Astrocyte (in vitro differentiated cells and primary cell): ENCODE data around the gene CHMP1B. TPM values are rescaled to one million over a fixed set of nuclear protein-coding genes. Genes with fewer than 3 reads are reported as not detected.
"Not testable (repeated sequence)": the region's sequence is repeated elsewhere in the genome, so short reads cannot be mapped to it uniquely, and the experiment has no call there.

ENCODE experiments used
- DNase-seq: peaks from one replicate; pipeline ENCODE4 v3.0.0-alpha.2; 2010; ENCODE audit warnings: low read depth
- FAIRE-seq: peaks from 2 replicates; lab custom pipeline; 2011; peaks lifted over from hg19 to GRCh38; lab: Jason Lieb, UNC
- H2AFZ ChIP-seq: 2 replicates; pipeline ENCODE4 v1.6.0; 2012; ENCODE audit warnings: low read depth, low read length, inconsistent platforms
- H3K27ac ChIP-seq: 2 replicates; pipeline ENCODE4 v1.5.1; 2011; ENCODE audit warnings: low read depth, low read length, inconsistent platforms
- H3K27me3 ChIP-seq: 2 replicates; pipeline ENCODE4 v1.6.0; 2011; ENCODE audit warnings: low read length, inconsistent platforms; ENCODE audit not compliant: insufficient read depth
- H3K36me3 ChIP-seq: 2 replicates; pipeline ENCODE4 v1.5.1; 2011; ENCODE audit warnings: low read length, inconsistent platforms; ENCODE audit not compliant: insufficient read depth
- H3K4me1 ChIP-seq: 2 replicates; pipeline ENCODE4 v1.5.1; 2011; ENCODE audit warnings: low read length, inconsistent platforms; ENCODE audit not compliant: insufficient read depth
- H3K4me2 ChIP-seq: 2 replicates; pipeline ENCODE4 v1.6.0; 2012; ENCODE audit warnings: low read length, inconsistent platforms
- H3K4me3 ChIP-seq: 2 replicates; pipeline ENCODE4 v1.5.1; 2011; ENCODE audit warnings: low read depth, mild to moderate bottlenecking, low read length, inconsistent platforms; ENCODE audit not compliant: insufficient read depth
- H3K79me2 ChIP-seq: 2 replicates; pipeline ENCODE4 v1.6.0; 2012; ENCODE audit warnings: mild to moderate bottlenecking, low read length, inconsistent platforms; ENCODE audit not compliant: insufficient read depth
- H3K9ac ChIP-seq: 2 replicates; pipeline ENCODE4 v1.6.0; 2012; ENCODE audit warnings: mild to moderate bottlenecking, low read length, inconsistent platforms
- H3K9me3 ChIP-seq: 2 replicates; pipeline ENCODE4 v1.5.1; 2012; ENCODE audit warnings: low read depth, mild to moderate bottlenecking, low read length, inconsistent platforms; ENCODE audit not compliant: insufficient read depth
- H4K20me1 ChIP-seq: 2 replicates; pipeline ENCODE4 v1.6.0; 2012; ENCODE audit warnings: low read length, inconsistent platforms; ENCODE audit not compliant: insufficient read depth
- H3K27ac Mint-ChIP-seq: one replicate; pipeline ENCODE4 v1.8.0; 2021; ENCODE audit warnings: mild to moderate bottlenecking, mixed read lengths; ENCODE audit not compliant: unreplicated experiment
- H3K27me3 Mint-ChIP-seq: one replicate; pipeline ENCODE4 v1.8.0; 2021; ENCODE audit warnings: low read depth, mixed read lengths; ENCODE audit not compliant: unreplicated experiment
- H3K36me3 Mint-ChIP-seq: one replicate; pipeline ENCODE4 v1.8.0; 2021; ENCODE audit warnings: low read depth, mixed read lengths; ENCODE audit not compliant: unreplicated experiment
- H3K4me1 Mint-ChIP-seq: one replicate; pipeline ENCODE4 v1.8.0; 2021; ENCODE audit warnings: low read depth, mixed read lengths; ENCODE audit not compliant: unreplicated experiment
- H3K4me3 Mint-ChIP-seq: one replicate; pipeline ENCODE4 v1.8.0; 2021; ENCODE audit warnings: mild to moderate bottlenecking, moderate library complexity, mixed read lengths; ENCODE audit not compliant: unreplicated experiment
- H3K9me3 Mint-ChIP-seq: one replicate; pipeline ENCODE4 v1.8.0; 2021; ENCODE audit warnings: mild to moderate bottlenecking, mixed read lengths; ENCODE audit not compliant: unreplicated experiment
- EZH2 ChIP-seq: IDR thresholded peaks from 2 replicates; pipeline ENCODE4 v1.6.1; 2012; ENCODE audit warnings: mild to moderate bottlenecking, low read length, inconsistent platforms; ENCODE audit not compliant: insufficient read depth
- total RNA-seq: library from RNA; stranded (reverse); gene quantifications from 2 replicates; pipeline ENCODE4 v1.2.1, GENCODE V29; 2021
- TF ChIP-seq, protein P1 (sequence below): IDR thresholded peaks from 2 replicates; pipeline ENCODE4 v1.5.1; 2011; ENCODE audit warnings: low read depth, mild to moderate bottlenecking, inconsistent platforms, low read length, moderate library complexity; ENCODE audit not compliant: insufficient read depth

The CHMP1B gene
- total RNA-seq, 1 donor from 2014 or later, result 49.7 TPM

DNA sequence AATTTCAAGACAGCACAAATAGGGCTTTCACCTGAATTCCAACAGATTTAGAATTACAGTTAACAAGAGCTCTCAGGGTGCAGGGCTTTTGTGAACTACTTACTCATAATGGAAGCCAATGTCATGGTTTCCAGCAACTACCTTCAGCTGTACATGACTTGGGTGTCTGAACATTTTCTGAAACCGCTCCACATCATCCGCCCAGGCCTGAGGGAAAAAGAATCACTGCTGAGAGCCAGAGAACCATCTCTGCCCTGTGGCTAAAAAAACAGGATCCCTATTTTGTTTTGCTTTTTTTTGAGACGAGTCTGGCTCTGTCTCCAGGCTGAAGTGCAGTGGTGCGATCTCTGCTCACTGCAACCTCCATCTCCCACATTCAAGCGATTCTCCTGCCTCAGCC, 38.1 kb downstream of the CHMP1B start:
- Mint-ChIP-seq H3K4me3 (no peak overlapping the region), H3K4me1 (peaks cover 6% of the 10 kb centered on the region), H3K9me3 (no peaks in the 10 kb centered on the region), H3K36me3 (peaks cover 20% of the 10 kb centered on the region), H3K27me3 (no peaks in the 10 kb centered on the region), H3K27ac (no peak overlapping the region)
- H3K27ac ChIP-seq, result no peak overlapping the region
- peaks cover 3% of the 10 kb centered on the region for H3K4me1 ChIP-seq
- H3K36me3 ChIP-seq, result no peaks in the 10 kb centered on the region
- H3K4me3 ChIP-seq, result no peak overlapping the region
- no peaks in the 10 kb centered on the region for H3K27me3 ChIP-seq
- no peaks in the 10 kb centered on the region for H4K20me1 ChIP-seq
- FAIRE-seq, result no peak
- no peak for DNase-seq
- TF ChIP-seq, protein P1, sequence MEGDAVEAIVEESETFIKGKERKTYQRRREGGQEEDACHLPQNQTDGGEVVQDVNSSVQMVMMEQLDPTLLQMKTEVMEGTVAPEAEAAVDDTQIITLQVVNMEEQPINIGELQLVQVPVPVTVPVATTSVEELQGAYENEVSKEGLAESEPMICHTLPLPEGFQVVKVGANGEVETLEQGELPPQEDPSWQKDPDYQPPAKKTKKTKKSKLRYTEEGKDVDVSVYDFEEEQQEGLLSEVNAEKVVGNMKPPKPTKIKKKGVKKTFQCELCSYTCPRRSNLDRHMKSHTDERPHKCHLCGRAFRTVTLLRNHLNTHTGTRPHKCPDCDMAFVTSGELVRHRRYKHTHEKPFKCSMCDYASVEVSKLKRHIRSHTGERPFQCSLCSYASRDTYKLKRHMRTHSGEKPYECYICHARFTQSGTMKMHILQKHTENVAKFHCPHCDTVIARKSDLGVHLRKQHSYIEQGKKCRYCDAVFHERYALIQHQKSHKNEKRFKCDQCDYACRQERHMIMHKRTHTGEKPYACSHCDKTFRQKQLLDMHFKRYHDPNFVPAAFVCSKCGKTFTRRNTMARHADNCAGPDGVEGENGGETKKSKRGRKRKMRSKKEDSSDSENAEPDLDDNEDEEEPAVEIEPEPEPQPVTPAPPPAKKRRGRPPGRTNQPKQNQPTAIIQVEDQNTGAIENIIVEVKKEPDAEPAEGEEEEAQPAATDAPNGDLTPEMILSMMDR, result no peak
- TF ChIP-seq EZH2, result no peak
- no peaks in the 10 kb centered on the region for H3K9me3 ChIP-seq
- no peak overlapping the region for H2AFZ ChIP-seq
- no peak overlapping the region for H3K9ac ChIP-seq
- no peak overlapping the region for H3K4me2 ChIP-seq
- no peaks in the 10 kb centered on the region for H3K79me2 ChIP-seq

DNA sequence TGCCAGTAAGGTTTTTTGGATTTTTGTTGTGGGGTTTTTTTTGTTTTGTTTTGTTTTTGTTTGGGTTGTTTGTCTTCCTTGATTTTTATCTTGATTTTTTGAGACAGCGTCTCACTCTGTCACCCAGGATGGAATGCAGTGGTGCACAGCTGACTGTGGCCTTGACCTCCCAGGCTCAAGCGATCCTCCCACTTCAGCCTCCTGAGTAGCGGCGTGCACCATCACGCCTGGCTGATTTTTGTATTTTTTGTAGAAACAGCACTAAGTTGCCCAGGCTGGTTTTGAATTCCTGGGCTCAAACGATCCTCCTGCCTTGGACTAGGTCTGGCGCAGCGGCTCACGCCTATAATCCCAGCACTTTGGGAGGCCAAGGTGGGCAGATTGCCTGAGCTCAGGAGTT, 40.5 kb downstream of the CHMP1B start:
- no peak overlapping the region for H2AFZ ChIP-seq
- no peak overlapping the region for H3K4me3 ChIP-seq
- H3K27ac ChIP-seq, result no peak overlapping the region
- Mint-ChIP-seq H3K27me3 (no peaks in the 10 kb centered on the region), H3K36me3 (peaks cover 24% of the 10 kb centered on the region), H3K4me3 (no peak overlapping the region), H3K27ac (no peak overlapping the region), H3K9me3 (no peaks in the 10 kb centered on the region), H3K4me1 (peaks cover 6% of the 10 kb centered on the region)
- H3K9me3 ChIP-seq, result no peaks in the 10 kb centered on the region
- DNase-seq (no peak), FAIRE-seq (no peak)
- H4K20me1 ChIP-seq, result no peaks in the 10 kb centered on the region
- H3K4me2 ChIP-seq, result no peak overlapping the region
- no peak overlapping the region for H3K9ac ChIP-seq
- TF ChIP-seq, protein P1, result no peak
- TF ChIP-seq EZH2, result no peak
- peaks cover 3% of the 10 kb centered on the region for H3K4me1 ChIP-seq
- no peaks in the 10 kb centered on the region for H3K27me3 ChIP-seq
- peaks cover 3% of the 10 kb centered on the region for H3K36me3 ChIP-seq
- H3K79me2 ChIP-seq, result no peaks in the 10 kb centered on the region

DNA sequence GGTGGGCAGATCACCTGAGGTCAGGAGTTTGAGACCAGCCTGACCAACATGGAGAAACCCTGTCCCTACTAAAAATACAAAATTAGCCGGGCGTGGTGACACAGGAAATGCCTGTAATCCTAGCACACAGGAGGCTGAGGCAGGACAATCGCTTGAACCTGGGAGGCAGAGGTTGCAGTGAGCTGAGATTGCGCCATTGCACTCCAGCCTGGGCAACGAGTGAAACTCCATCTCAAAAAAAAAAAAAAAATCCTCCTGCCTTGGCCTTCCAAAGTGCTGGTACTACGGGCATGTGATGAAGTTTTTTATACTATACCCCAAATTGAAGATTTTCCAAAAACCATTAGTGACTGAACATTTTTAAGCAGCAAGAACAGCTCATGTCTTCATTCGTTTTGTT, 41.2 kb downstream of the CHMP1B start:
- H3K9ac ChIP-seq, DNase-seq, H3K4me3 ChIP-seq, H3K27ac ChIP-seq, H3K9me3 Mint-ChIP-seq, H3K4me1 Mint-ChIP-seq, H3K27ac Mint-ChIP-seq, H3K27me3 ChIP-seq, H2AFZ ChIP-seq, H3K4me1 ChIP-seq, H3K27me3 Mint-ChIP-seq, H3K79me2 ChIP-seq, H3K36me3 ChIP-seq, H3K4me3 Mint-ChIP-seq, H3K9me3 ChIP-seq, H4K20me1 ChIP-seq, FAIRE-seq, H3K4me2 ChIP-seq: not testable (repeated sequence)
- H3K36me3 Mint-ChIP-seq, result peaks cover 25% of the 10 kb centered on the region
